HG02885 (cell line): ENCODE measurements around the gene MSANTD2.

Experiments
- ATAC-seq: cut with Tn5 transposase; IDR thresholded peaks from one replicate; pipeline ENCODE4 v1.9.1; 2021; ENCODE audit warnings: mild to moderate bottlenecking; ENCODE audit not compliant: unreplicated experiment, poor library complexity

Gene MSANTD2

DNA sequence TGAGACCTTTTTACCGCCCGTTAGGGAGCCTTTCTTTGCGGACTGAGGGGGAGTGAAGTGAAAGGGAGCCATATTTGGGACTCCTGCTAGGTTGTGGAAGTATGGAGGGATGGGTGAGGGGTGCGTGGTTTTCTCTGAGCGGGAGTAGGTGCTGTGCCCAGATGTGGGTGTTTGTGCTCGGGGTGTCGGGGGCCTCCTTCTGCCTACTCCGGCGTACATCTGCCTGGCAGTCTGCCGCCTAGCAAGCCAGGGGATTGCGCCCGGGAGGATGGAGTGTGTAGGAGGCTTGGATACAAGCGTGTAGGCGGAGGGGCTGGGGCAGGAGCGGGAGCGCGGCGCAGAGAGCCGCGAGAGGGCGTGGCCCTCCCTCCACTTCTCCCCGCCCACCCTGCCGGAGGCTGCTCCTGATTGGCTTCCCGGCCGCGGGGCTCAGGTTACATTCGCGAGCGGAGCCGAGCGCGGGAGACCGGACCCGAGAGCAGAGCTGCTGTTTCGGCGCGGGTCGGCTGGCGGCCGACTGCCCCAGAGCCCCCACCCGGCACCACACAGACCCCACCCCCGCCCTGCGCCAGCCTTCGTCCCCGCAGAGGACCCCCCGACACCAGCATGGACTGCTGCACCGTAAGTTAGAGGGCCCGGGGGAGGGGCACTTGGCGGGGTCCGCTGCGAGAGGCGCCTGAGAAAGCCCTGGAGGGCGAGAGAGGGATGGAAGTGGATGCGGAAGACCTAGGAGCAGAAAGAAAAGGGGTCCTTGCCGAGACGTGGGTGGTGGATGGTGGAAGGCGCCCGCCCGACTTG is 60.5 kb downstream of the MSANTD2 start, which contains the start of gene NRGN:
NRGN (plus strand) TSS at position 464 of the 798 bp plus-strand sequence; CDS start at position 607, 143 bp downstream.
- peak; percentile 99 for ATAC-seq

DNA sequence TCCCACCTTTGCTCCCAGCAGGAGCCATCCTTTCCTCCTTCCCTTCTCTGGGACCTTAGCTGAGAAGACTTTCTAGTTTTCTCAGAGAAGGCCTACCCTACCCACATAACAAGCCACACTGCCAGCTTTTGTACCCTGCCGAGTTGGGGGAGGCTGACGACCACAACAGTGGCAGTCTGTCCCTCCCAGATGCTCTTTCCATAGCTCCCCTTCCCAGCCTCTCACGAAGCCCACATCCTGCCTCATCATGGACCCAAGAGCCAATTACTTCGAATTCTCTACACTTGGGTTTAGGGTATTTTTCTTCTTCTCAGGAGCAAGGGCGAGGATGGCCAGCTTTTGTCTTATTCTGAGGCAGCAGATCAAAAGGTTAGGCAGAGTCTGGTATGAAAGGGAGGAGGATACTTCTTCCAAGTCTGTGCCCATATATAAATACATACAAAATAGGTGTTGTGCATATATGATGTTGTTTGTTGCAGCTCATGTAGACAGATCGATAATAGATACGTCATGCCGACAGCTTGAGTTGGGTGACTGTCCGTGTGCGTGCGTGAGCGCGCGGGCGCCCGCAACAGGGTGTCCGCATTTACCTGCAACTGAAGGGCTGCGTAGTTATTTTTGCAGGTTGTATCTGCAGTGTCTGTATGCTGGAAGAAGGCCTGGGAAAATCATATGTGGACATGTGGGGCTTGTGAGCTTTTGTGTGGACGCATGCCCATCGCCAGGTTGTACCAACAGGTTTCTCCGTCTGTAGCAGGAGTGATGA is 61.3 kb downstream of the MSANTD2 start:
- ATAC-seq, result no peak

DNA sequence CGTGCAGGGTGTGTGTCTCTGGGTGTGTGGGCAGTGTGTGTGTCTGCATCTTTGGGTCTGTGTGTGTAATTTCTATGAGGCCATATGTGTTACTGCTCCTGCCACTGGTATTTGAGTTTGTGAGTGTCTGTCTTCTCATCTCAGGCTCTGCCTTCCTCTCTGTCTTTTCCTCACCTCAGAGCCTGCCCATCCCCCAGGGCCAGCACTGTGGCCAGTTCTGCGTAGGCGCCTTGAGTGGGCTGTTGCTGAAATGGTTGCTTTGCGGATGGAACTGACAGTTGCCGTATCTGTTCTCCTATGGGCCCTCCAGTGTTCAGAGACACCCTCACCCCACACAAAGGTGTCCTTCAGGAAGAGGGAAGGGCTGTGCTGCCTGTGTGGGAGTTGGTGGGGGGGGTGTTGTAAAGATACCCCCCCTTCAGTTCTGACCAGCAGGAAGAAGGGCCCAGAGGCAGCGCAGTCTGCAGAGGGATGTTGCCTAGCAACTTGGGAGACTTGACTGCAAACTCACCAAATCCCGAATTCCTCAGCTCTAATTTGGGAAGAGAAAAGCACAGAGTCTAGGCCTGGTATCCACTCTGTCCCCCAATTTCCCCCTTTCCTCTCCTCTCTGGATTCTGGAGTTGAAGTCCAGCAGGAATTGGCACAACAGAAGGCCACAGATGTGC is 62.4 kb downstream of the MSANTD2 start:
- ATAC-seq, result no peak

DNA sequence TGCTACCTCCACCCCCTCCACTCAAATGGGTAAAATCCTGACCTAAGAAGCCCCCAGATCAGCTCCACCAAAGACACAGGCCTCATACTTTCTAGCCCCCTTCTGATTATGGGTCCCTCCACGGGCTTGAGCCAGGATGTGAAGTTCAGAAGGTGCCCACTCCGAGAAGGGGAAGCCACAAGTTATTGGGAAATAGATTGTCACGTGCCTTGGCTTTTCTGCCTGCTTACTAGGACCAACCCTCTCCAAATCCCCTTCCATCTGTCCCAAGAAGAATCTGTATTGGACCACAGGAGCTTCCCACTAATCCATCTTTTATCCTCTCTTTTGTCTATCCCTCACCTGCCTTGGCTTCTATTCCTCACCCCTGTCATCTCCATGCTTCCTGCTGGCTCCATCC is 63.5 kb downstream of the MSANTD2 start:
- ATAC-seq, result no peak

DNA sequence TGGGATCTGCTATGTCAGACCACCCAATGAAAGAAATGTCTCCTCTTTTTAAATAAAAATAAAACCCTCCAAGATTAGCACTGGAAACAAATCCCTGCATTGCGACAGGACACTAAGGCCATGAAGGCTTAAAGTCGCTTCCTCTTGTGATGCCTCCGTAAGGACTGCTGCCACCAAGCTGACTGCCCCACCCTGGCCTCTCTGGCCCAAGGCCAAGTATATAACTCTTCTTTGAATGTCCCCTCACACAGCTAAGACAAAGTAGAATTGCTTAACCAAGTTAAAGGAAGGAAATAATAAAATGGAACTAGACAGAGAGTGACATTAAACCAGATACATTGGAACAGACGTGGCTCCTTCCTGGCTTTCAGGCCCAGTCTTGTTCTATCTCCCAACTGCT is 68.0 kb downstream of the MSANTD2 start:
- ATAC-seq, result no peak

DNA sequence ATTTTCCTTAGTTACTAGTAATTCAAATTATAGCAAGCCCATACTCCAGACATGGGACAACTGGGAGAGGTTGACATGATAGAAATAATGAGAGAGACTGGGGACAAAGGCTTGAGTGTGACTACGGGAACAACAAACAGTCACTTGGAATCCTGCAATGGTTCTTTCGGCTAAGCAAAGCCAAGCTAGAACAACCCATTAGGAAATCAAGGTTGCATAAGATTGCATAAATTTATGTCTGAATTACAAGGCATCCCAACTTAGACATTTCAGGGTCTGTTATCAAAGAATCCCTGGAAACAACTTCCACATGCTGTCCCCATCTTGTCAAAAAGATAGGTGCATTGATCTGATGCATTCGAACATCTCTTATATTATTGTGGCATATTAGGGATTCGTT is 70.6 kb downstream of the MSANTD2 start:
- ATAC-seq, result no peak

DNA sequence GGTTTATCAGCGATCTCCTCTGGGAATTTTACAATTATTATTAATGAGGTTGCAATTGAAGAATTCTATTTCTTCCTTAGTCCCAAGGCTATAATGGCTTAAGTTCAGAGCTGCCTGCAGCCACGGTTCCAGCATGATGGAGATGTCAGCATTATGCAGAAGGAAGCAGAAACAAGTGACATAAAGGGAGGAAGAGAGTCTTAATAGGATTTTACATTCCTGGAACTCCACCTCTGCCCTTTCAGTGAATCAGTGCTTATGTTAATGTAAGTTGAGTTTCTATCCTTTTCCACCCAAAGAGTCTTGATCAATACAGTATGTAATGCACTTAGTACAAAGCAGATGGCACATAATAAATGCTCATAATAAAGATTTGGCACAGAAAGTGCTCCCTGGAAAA is 72.1 kb downstream of the MSANTD2 start:
- ATAC-seq, result no peak

DNA sequence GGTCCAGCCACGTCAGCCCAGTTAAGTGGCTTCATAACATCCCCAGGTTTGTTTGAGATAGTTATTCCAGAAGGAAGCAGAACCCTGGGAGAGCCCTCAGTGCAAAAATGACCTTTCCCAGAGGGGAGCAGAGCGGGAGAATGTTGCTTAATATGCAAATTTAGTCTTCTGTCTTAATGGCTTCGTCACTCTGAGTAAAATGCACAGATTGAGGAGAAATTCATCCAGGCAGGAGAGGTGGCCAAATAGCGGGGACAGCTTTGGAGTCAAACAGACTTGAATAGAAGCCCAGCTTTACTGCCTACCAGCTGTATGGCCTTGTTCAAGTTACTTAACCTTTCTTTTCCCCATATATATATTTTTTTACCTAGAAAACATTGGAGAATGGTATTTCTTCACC is 72.7 kb downstream of the MSANTD2 start:
- no peak for ATAC-seq

DNA sequence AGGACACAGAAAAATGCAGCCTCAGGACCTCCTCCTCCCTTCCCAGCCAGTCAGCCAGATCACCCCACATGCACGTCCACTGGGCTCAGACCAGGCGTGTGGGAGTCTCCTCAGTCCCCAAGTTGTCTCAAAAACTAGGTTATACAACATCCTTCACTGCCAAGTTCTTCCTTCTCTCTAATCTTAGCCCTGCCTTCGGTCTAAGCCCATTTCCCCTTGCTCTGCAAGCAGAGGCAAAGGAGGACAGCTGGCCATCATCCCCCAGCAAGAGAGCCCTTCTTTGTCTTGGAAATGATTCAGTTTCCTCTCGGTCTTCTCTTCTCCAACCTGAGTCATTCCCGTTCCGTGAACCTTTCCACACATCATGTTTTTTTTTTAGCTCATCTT is 74.5 kb downstream of the MSANTD2 start:
- ATAC-seq, result peak; percentile 15

DNA sequence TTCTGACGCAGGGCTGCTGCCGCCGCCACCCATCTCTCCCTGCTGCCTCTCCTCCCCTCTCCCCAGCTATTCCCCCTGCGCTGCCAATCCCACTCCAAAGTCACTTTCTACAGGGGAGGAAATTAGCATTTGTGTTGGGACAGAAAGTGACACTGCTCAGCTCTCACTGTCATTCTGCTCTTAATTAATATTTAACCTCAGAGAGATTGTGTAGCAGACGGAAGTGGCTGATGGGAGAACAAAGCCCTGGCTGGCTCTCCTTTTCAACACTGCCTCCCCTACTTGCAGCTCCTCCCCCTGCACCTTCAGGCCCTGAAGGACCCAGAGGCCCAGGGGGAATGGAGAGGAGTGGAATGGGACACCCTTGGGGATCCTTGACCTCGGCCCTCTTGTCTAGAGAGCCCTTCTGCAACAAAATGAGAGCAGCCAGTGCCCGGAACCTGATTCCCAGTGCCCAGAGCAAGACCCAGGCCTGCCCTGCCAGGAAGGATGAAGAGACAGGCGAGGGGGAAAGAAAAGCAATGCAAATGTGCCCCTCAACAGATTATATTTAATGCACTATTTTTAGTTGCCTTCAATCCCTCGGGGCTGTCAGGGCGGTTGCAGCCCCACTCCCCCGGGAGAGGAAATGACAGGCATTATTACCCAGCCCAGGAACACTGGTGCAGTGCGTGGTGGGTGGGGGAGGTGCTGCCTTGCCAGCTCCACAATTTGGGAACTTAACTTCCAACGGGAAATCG is 75.1 kb downstream of the MSANTD2 start:
- peak; percentile 65 for ATAC-seq

DNA sequence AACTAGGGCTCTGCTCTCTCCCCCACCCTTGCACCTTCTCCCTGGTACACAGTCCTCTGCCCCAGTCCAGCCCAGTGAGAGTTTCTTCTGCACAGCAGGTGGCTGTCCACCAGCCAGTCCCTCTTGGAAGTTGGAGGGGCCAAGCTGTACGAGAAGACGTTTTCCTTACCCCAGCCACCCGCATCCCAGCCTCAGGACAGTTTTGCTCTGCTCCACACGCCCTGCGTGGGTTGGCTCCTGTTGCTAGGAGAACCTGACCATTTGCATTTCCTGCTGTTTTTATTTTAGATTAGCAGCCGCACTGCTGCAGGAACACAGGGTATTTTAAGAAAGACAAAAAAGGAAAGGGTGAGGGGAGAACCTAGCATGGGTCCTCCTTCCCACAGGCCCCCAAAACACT is 78.0 kb downstream of the MSANTD2 start:
- no peak for ATAC-seq

DNA sequence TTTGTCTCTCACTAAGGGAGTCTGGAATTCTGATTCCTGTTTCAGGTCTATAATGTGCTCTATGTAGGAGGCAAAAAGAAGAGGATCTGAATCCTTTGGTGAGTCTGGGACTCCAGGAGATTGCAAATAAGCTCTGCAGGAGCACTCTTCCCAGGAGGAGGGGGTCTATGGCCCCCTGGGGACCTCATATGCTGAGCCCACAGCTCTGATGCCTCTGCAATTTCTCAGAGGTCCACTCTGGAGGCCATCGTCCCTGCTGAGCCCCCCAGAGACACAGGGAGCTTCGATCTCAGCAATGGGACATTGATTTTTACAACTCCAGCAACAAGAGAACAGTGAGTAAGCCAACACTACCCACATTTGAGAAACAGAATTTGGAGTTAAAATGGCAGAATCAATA is 80.7 kb downstream of the MSANTD2 start:
- ATAC-seq, result no peak

DNA sequence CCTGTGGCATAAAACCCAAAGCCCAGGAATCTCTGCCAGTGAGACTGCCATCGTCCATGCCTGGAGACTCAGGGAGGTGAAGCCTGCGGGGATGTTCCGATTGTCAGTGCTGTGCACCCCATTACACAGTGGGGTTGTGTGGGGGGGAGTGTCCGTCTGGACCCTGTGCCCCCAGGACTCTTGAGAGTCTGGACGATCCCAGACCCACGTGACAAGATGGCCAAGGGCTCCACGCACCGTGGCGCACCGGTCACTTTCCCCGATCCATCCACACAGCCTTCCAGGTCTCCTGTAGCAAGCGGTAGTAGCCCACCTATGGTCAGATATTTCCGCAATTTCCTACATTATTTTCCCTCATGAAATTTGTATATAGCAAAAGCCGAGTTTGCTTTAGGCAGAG is 81.4 kb downstream of the MSANTD2 start:
- no peak for ATAC-seq

DNA sequence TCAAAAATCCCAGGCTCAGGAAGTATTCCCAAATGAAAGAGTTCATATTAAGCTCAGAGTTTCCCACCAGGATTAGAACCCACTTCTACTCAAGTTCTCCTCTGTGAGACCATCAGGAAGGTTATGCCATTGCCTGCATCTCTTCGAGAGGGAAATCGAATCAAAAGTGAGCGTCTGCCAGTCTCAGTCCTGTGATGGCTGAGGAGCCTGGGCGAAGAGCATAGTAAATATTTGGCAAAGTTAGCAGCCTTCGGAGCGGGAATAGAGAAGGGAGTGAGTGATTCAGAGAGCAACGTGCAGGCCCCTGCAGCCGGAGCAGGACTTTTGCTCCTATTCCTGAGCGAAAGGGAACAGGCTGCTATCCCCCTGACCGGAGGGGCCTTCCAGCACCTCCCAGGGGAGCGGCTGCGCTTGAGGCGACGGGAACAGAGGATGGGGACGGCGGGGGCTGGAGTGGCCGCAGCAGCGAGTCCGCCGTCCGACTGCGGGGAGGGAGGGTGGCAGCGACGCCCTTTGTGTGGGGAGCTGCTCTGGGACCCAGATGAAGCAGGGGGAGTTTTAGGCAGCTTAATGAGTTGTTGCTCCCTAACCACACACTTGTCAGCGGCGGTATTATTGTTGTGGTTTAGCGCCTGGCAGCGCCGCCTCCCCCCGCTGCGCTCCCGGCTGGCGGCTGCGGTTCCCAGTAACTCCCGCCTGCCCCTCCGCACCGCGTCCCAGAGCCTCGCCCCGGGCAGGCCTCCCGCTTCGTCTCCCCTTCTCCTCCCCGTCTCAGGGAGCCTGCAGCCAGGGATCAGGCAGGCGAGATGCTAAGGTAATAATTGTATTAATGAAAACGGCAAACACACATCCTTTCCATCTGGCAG is 82.2 kb downstream of the MSANTD2 start:
- peak; percentile 34 for ATAC-seq

DNA sequence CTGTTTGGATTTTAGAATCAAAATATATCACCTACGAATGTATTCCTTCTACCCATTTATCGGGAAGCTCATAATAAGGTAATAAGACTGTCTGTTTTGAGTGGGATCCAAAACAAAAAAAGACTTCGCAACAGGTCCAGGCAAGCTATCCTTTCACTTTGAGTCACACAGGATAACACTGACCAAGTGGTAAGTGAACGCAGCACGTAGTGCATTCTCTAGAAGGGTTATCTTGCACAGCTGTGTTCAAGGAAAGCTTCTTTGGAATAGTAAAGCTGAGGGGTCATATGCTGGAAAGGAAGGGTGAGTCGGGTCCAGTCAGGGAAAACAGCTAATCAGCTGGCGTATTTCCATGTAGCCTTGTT is 82.8 kb downstream of the MSANTD2 start:
- ATAC-seq, result peak; percentile 63

DNA sequence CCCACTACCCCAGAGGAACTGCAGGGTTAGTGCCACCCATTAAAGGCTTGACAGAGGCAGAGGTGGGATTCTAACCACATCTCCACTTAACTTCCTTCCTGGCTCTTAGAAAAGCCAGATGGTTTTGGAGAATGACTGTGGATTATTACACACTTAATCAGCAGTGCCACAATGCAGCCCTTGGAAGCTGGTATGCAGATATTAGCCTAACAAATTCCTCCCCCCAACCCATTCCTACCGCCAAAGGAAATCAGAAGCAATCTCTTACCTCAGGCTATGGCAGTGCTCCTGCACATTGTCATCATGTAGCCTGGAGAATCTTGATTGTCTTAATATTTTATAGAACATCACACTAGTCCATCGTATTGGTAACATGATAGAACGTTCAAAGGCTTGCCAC is 83.6 kb downstream of the MSANTD2 start:
- no peak for ATAC-seq
